NCI-H748 treated with DMSO at 0.1 percent for 48 hours (cell line): ENCODE measurements around the gene IGLON5.

Experiments
- DNase-seq: peaks from one replicate; lab custom pipeline; 2025; lab: John Stamatoyannopoulos, UW

The IGLON5 gene

DNA sequence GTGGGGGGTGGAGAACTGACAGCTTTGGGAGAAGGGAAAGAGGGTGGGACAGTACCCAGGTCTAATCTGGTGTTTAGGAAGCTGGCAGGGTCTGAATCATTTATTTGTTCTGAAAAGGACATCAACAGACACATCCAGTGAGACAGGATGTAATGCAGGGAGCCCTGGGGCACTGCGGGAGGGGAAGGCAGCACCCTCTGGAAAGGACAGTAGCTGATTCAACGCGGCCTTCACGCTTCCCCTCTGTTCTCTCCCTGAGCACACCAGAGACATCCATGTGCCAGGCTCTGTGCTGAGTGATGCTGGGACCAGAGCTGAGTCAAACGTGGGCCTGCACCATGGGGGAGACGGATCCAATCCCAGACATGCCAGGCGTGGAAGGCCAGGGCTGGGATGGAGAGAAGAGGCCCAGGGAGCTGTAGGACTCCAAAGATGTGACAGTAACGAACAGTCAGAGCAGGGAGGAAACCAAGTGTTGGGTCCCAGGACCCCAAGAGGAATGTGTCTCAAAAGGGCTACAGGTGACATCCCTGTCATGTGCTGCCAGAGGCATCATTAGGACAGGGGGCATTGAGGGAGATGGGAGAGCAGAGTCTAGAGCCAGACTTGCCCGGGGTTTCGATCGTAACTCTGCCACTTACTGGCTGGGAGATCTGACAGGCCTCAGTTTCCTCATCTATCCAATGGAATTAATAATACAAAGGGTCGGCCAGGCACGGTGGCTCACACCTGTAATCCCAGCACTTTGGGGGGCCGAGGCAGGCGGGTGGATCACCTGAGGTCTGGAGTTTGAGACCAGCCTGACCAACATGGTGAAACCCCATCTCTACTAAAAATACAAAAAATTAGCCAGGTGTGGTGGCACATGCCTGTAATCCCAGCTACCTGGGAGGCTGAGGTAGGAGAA is 53.0 kb downstream of the IGLON5 start:
- DNase-seq: no peak

GRCh38 chr19:51365211-51365964 is 53.9 kb downstream of the IGLON5 start:
- DNase-seq: no peak

DNA sequence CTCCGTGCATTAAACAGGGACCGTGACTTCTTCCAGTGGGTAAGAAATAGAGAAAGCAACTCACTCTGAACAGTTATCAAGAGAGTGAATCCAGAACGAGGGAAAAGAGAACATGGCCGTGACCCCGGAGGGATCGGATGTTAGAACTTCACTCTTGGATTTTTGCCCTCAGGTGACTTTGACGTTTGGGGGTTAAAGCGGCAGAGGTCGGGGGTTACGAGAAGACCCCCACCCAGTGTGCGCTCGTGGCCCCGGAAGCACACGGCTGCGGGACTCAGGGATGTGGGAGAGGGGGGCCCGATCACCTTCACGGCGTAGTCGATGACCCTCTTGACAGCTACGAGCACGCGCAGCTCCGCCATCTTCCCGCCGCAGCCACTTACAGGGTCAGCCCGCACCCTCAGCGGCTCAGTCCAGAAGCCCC is 54.5 kb downstream of the IGLON5 start, which contains the start of gene ETFB:
ETFB (minus strand) TSS at position 424 of the 424 bp plus-strand sequence; CDS start at position 362, 62 bp downstream.
- no peak for DNase-seq

GRCh38 chr19:51366389-51367254 is 55.2 kb downstream of the IGLON5 start:
- DNase-seq: peak; percentile 89

DNA sequence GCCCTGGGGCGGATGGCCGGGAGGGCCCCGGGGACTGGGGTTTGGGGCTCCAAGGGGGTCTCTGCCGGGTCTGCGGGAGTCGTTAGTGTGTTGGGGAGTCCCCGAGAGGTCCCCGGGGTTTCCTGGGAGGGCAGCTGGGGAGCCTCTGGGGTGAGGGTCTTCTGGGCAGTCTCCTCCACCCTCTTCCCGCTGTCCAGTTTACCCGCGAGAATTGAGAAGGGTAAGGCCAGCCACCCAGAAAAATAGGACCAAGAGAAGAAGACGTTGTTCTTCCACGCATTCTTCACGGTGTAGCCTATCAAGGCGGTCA is 55.8 kb downstream of the IGLON5 start:
- no peak for DNase-seq

DNA sequence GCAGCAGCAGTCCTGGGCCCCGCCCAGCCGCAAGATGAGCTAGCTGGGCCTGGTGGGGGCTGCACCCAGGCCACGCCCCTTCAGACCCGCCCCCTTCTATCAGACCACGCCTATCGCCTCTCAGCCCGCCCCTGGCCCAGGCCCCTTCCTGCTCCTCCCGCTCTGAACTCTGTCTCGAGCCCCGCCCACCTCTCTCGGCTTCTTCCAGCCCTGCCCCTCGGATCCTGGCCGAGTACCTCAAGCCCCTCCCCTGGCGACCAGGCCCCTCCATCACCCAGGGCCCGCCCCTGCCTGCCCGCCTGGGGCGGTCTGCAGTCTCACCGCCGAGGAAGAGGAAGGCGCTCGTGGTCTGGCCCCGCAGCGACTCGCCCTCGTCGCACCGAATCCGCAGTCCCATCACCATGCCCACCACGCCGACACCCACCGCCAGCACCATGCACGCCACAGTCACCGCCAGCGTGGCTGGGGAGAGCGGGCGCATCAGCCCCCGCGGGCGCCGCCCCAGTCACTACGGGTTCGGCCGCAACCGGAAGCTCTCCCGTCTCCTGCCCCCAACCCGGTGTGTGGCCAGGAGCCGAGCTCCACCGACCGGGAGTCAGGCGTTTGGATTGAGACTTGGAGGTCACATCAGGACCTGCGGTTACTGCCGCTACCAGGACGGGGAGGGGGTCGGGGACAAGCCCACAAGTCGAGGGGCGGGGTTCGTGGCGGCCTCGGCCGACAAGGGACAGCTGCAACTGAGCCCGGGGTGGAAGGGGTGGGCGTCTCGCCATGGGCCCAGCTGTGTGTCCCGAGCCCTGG is 56.3 kb downstream of the IGLON5 start:
- peak; percentile 87 for DNase-seq

DNA sequence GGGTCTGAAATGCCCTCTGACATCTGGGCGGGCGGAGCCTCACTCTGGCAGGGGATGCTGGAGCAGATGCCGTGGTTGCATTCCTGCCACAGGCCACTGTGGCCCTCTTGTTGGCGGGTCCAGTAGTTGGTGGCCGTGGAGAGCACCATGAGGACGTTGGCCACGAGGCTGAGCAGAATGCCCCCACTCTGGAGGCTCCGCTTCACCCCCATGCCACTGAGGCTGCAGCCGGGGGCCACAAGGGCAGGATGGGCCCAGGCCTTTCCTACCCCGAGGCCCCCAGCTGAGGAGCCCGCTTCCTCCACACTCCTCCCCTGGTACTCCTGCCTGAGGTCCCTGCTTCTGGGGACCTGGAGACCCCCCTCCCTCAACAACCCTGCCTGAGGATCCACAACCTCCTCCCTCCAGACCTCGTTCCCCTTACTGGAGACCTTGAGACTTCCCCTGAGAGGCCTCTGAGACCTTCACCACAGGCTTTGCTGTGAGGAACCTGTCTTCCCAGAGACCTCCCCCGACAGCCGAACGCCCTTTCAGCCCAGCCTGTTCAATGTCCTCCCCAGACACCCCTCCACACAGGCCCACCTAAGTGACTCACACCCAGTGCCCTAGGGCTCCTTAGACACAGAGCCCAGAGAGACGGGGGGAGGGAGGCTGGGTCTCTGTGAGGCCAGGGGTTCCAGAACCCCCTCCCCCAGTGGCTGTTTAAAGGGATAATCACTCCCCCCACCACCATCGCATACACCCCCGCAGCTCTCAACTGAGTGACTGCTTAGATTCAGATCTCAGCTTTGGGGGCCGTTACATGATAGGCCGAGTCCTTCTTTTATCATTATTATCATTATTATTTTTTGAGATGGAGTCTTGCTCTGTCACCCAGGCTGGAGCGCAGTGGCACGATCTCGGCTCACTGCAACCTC is 57.2 kb downstream of the IGLON5 start, which contains the start of gene CLDND2:
CLDND2 (minus strand) TSS at position 638 of the 917 bp plus-strand sequence; CDS start at position 212, 426 bp downstream.
- no peak for DNase-seq

DNA sequence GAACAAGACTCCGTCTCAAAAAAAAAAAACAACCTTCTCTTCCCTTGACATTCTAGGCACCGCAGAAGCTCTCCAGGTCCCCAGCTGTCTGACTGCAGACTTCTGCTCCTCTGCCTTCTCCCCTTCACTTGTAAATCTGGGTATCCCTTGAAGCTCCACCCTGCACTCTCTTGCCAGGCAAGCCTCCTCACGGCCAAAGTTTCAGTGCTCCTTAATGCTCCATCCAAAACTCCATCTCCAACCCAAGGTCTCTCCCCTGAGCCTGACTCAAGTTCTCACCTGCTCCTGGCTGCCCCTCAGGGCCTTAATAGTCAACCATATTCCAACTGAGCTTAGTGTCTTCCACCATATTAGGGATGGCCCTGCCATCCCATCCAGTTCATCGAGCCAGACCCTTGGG is 58.8 kb downstream of the IGLON5 start:
- DNase-seq: no peak

GRCh38 chr19:51371186-51371690 is 59.8 kb downstream of the IGLON5 start:
- DNase-seq: no peak

GRCh38 chr19:51372021-51372648 is 60.7 kb downstream of the IGLON5 start:
- no peak for DNase-seq

GRCh38 chr19:51372649-51373504 is 61.4 kb downstream of the IGLON5 start, which contains the start of gene NKG7:
Gene NKG7, minus strand, starts transcription at chr19:51372654. Its CDS starts 119 bp downstream, at chr19:51372535.
- DNase-seq: no peak

DNA sequence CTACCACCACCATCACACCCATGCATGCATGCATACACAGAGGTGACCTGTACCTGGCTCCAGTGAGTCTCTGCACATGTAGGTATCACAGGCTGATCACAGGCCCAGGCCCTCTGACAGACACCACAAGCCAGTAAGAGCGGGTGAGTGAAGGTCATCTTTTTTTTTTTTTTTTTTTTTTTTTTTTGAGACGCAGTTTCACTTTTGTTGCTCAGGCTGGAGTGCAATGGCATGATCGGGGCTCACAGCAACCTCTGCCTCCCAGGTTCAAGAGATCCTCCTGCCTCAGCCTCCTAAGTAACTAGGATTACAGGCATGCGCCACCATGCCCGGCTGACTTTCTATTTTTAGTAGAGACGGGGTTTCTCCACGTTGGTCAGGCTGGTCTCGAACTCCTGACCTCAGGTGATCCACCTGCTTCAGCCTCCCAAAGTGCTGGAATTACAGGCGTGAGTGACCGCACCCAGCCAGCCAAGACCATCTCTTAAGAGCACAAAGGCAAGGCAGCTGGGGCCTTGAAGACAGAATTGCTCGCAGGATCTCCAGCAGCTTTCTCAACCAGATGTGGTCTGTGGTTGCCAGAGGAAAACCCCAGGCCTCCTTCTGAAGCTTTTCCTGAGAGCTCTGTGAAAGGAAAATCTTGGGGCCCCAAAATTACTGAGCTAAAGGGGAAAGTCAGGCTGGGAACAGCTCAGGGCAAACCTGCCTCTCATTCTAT is 64.2 kb downstream of the IGLON5 start:
- DNase-seq: no peak

GRCh38 chr19:51377422-51377821 is 66.0 kb downstream of the IGLON5 start:
- no peak for DNase-seq

- DNase-seq: no peak
Observed at GRCh38 chr19:51380379-51380778, 68.9 kb downstream of the IGLON5 start.
